ENCODE measurements around the gene OR6M1.

The OR6M1 gene

GRCh38 chr11:123806249-123806648 is at the start of gene OR6M1:
Gene OR6M1 (minus strand): TSS chr11:123806349. CDS start chr11:123806349, 0 bp downstream.
- DNase-seq (ENCODE audit: low spot score), result no peak

- DNase-seq (ENCODE audit: low spot score), result no peak
Measured at GRCh38 chr11:123853038-123853437, 46.9 kb upstream of the OR6M1 start.

- no peak for DNase-seq (ENCODE audit: low spot score)
Measured at GRCh38 chr11:123852321-123852720, 46.2 kb upstream of the OR6M1 start.

- no peak for DNase-seq (ENCODE audit: low spot score)
Measured at GRCh38 chr11:123851110-123851509, 45.0 kb upstream of the OR6M1 start.

GRCh38 chr11:123841174-123841573 is 35.0 kb upstream of the OR6M1 start:
- peak; percentile 12 for DNase-seq (ENCODE audit: low spot score)

- DNase-seq (ENCODE audit: low spot score), result no peak
Measured at GRCh38 chr11:123839131-123839530, 33.0 kb upstream of the OR6M1 start.

GRCh38 chr11:123838659-123839058 is 32.5 kb upstream of the OR6M1 start:
- no peak for DNase-seq (ENCODE audit: low spot score)

GRCh38 chr11:123838199-123838598 is 32.0 kb upstream of the OR6M1 start:
- no peak for DNase-seq (ENCODE audit: low spot score)

GRCh38 chr11:123833095-123833494 is 26.9 kb upstream of the OR6M1 start:
- DNase-seq (ENCODE audit: low spot score), result no peak

- DNase-seq (ENCODE audit: low spot score), result no peak
Measured at GRCh38 chr11:123829745-123830144, 23.6 kb upstream of the OR6M1 start.

GRCh38 chr11:123822599-123822998 is 16.4 kb upstream of the OR6M1 start:
- DNase-seq (ENCODE audit: low spot score), result no peak

- no peak for DNase-seq (ENCODE audit: low spot score)
Measured at GRCh38 chr11:123822032-123822431, 15.9 kb upstream of the OR6M1 start.

- no peak for DNase-seq (ENCODE audit: low spot score)
Measured at GRCh38 chr11:123815122-123815521, 9.0 kb upstream of the OR6M1 start.

GRCh38 chr11:123801765-123802164 is 4.4 kb downstream of the OR6M1 start:
- DNase-seq (ENCODE audit: low spot score), result no peak

GRCh38 chr11:123800036-123800435 is 6.1 kb downstream of the OR6M1 start:
- no peak for DNase-seq (ENCODE audit: low spot score)

- no peak for DNase-seq (ENCODE audit: low spot score)
Measured at GRCh38 chr11:123799438-123799837, 6.7 kb downstream of the OR6M1 start.

- no peak for DNase-seq (ENCODE audit: low spot score)
Measured at GRCh38 chr11:123798513-123799252, 7.5 kb downstream of the OR6M1 start.

GRCh38 chr11:123798079-123798478 is 8.1 kb downstream of the OR6M1 start:
- no peak for DNase-seq (ENCODE audit: low spot score)

GRCh38 chr11:123797541-123797940 is 8.6 kb downstream of the OR6M1 start:
- DNase-seq (ENCODE audit: low spot score), result no peak

GRCh38 chr11:123797114-123797513 is 9.0 kb downstream of the OR6M1 start:
- DNase-seq (ENCODE audit: low spot score), result no peak

GRCh38 chr11:123796226-123796625 is 9.9 kb downstream of the OR6M1 start:
- DNase-seq (ENCODE audit: low spot score), result no peak

- no peak for DNase-seq (ENCODE audit: low spot score)
Measured at GRCh38 chr11:123783536-123783935, 22.6 kb downstream of the OR6M1 start.

- DNase-seq (ENCODE audit: low spot score), result no peak
Measured at GRCh38 chr11:123778511-123778910, 27.6 kb downstream of the OR6M1 start.

Measured in activated CD4-positive, alpha-beta T cell treated with anti-CD3 and anti-CD28 coated beads, Interleukin-2, Interleukin-4, amounts not matched to agents 100 ng/mL and 50 ng/mL, durations not matched to agents 16 hours and 8 hours (primary cell).